ENCODE measurements around the gene POP5. TPM values are rescaled to one million over a fixed set of nuclear protein-coding genes. Genes with fewer than 3 reads are reported as not detected.

Gene POP5
- total and polyA plus RNA-seq, 2 of the 4 experiments (the other 2 are of a cell fraction), result 69.5 to 99.4 TPM

GRCh38 chr12:120628919-120629318, 47.7 kb upstream of the POP5 start:
- CTCF ChIA-PET, result no interaction called here
- WGBS, 2 experiments (ENCODE audit: extremely low coverage in 2 of 2, insufficient read length in 1 of 2), result 44% methylated on average over 2 of the region's 4 CpGs; no CpG with 5 or more reads in 1 of the 2 experiments
- in situ Hi-C loops (cut with MboI; ENCODE audit: low sequenced_read_pairs), result no loop called here

More at GRCh38 chr12:120628919-120629318, 47.7 kb upstream of the POP5 start:
- H3K9me3 ChIP-seq (ENCODE audit: control insufficient read depth, insufficient read depth, low read length), result no peaks in the 10 kb centered on the region
- H4K8ac ChIP-seq (ENCODE audit: low read depth in 2 of 2, low read length in 2 of 2), result no peak overlapping the region
- H2BK5ac ChIP-seq (ENCODE audit: low read depth, low read length, poor library complexity, severe bottlenecking), result no peak overlapping the region
- H3K9ac ChIP-seq (ENCODE audit: low read depth, low read length), result no peak overlapping the region
- H3K27ac ChIP-seq (ENCODE audit: insufficient read depth, low read length), result no peak overlapping the region
- H2BK15ac ChIP-seq (ENCODE audit: low read depth, low read length), result no peak overlapping the region
- H4K20me1 ChIP-seq (ENCODE audit: insufficient read depth, low read length), result no peaks in the 10 kb centered on the region; the same call in 1 of the 2 replicates
- POLR2A ChIA-PET (ENCODE audit: unreplicated experiment), result no interaction called here
- no peaks in the 10 kb centered on the region for H3K9me1 ChIP-seq (ENCODE audit: insufficient read depth, low read length)
- H2AFZ ChIP-seq (replicated peaks; ENCODE audit: low read length, poor library complexity), result no peak overlapping the region
- DNase-seq (no peak), ATAC-seq (ENCODE audit: low read depth) (0 out of 2 replicates have a peak, but pooled peaks have one; percentile 48)
- no peak overlapping the region for H3K14ac ChIP-seq (replicated peaks; ENCODE audit: low read depth, low read length)
- dilution Hi-C loops (cut with HindIII; ENCODE audit: low sequenced_read_pairs, unreplicated experiment), result no loop called here
- H2BK120ac ChIP-seq (ENCODE audit: low read depth, low read length), result no peak overlapping the region
- H3K4me1 ChIP-seq (ENCODE audit: control insufficient read depth, insufficient read depth, low read length), result no peaks in the 10 kb centered on the region
- peaks cover 23% of the 10 kb centered on the region for H3K27me3 ChIP-seq (ENCODE audit: control insufficient read depth, insufficient read depth, low read length)
- intact Hi-C loops (cut with micrococcal nuclease), result no loop called here
- BruUV-seq (replicated peaks), result no TSS peak
- H3K4ac ChIP-seq (ENCODE audit: low read depth, low read length), result no peak overlapping the region
- H3K23ac ChIP-seq (ENCODE audit: low read depth, low read length), result no peak overlapping the region
- H3K18ac ChIP-seq (ENCODE audit: low read depth, low read length), result no peak overlapping the region
- H2AK5ac ChIP-seq (ENCODE audit: low read depth, low read length), result no peak overlapping the region
- H4K5ac ChIP-seq (ENCODE audit: low read depth, low read length), result no peak overlapping the region
- TF ChIP-seq SMC3 (IDR thresholded peaks at IDR 0.05; ENCODE audit: low read depth, low read length) (no peak), RAD21 (IDR thresholded peaks at IDR 0.05; ENCODE audit: low read length) (no peak), RFX5 (IDR thresholded peaks at IDR 0.05; ENCODE audit: low read depth, low read length) (no peak), MAFK (IDR thresholded peaks at IDR 0.05; ENCODE audit: low read depth, low read length) (no peak), RCOR1 (IDR thresholded peaks at IDR 0.05; ENCODE audit: insufficient replicate concordance, low read length) (no peak), CHD1 (IDR thresholded peaks at IDR 0.05; ENCODE audit: low read depth, low read length) (no peak), BHLHE40 (IDR thresholded peaks at IDR 0.05; ENCODE audit: low read depth, low read length) (no peak), ELK1 (IDR thresholded peaks at IDR 0.05; ENCODE audit: borderline replicate concordance, low read depth, low read length) (no peak), CEBPB (IDR thresholded peaks at IDR 0.05; ENCODE audit: low read depth, low read length) (no peak)
- no peak overlapping the region for H3K56ac ChIP-seq (ENCODE audit: extremely low read depth, insufficient read depth, low read length)
- H3K36me3 ChIP-seq (ENCODE audit: control insufficient read depth, insufficient read depth, low read length), result no peaks in the 10 kb centered on the region
- H3K4me2 ChIP-seq (ENCODE audit: low read depth, low read length), result no peak overlapping the region
- H4K91ac ChIP-seq (ENCODE audit: insufficient read depth, low read depth, low read length), result no peak overlapping the region
- no peaks in the 10 kb centered on the region for H3K79me1 ChIP-seq (ENCODE audit: low read depth in 1 of 2, low read length in 2 of 2)
- no peak overlapping the region for H3K4me3 ChIP-seq (ENCODE audit: insufficient read depth, low read depth, low read length)
- no peak overlapping the region for H2BK20ac ChIP-seq (ENCODE audit: low read depth, low read length)
- no peak overlapping the region for H2AK9ac ChIP-seq (replicated peaks; ENCODE audit: low read depth, low read length, poor library complexity)

Measured in IMR-90 (cell line).